Retinal pigment epithelial cell (primary cell): Measurements from ENCODE around the gene KRT81.

Experiments used
- DNase-seq: peaks from one replicate; pipeline ENCODE4 v3.0.0-alpha.2; 2010; ENCODE audit warnings: low read depth
- H3K4me3 ChIP-seq: 2 replicates; pipeline ENCODE4 v1.5.1; 2011; ENCODE audit warnings: mild to moderate bottlenecking, low read length, control low read depth, moderate library complexity
- TF ChIP-seq, protein P1 (sequence below): conservative IDR thresholded peaks from 2 replicates; pipeline ENCODE4 v1.5.1; 2011; ENCODE audit warnings: low read depth, low read length, control low read depth, inconsistent platforms

Gene KRT81

GRCh38 chr12:52250048-52250990 lies 41.0 kb downstream of the KRT81 start:
- no peak for DNase-seq
- TF ChIP-seq, protein P1, sequence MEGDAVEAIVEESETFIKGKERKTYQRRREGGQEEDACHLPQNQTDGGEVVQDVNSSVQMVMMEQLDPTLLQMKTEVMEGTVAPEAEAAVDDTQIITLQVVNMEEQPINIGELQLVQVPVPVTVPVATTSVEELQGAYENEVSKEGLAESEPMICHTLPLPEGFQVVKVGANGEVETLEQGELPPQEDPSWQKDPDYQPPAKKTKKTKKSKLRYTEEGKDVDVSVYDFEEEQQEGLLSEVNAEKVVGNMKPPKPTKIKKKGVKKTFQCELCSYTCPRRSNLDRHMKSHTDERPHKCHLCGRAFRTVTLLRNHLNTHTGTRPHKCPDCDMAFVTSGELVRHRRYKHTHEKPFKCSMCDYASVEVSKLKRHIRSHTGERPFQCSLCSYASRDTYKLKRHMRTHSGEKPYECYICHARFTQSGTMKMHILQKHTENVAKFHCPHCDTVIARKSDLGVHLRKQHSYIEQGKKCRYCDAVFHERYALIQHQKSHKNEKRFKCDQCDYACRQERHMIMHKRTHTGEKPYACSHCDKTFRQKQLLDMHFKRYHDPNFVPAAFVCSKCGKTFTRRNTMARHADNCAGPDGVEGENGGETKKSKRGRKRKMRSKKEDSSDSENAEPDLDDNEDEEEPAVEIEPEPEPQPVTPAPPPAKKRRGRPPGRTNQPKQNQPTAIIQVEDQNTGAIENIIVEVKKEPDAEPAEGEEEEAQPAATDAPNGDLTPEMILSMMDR: peak; percentile 29
- H3K4me3 ChIP-seq: no peak overlapping the region

DNA sequence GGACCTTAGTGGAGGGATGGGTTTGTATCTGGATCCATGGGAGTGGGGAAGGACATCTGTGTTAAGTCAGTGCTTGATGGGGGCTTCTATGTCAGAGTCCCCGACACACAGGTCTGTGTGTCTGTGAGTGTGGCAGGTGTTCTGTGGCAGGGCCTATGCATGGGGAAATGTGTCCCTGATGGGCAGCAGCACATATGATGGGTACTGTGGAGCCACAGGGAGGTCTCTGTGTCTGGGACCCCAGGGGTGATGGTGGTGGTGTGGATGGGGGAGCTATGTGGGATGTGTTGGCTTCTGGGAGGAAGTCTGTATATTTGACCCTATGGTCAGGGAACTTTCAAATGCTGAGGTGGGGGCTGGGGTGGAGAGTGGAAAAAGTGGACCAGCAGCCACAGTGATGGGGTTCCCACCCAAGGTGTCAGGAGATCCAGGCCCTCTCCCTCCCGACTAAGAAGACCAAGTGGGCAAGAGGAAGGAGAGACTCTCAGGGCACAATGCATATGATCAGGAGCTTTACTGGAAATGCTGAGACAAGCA lies 41.8 kb downstream of the KRT81 start:
- TF ChIP-seq, protein P1: no peak
- H3K4me3 ChIP-seq: no peak overlapping the region
- no peak for DNase-seq

DNA sequence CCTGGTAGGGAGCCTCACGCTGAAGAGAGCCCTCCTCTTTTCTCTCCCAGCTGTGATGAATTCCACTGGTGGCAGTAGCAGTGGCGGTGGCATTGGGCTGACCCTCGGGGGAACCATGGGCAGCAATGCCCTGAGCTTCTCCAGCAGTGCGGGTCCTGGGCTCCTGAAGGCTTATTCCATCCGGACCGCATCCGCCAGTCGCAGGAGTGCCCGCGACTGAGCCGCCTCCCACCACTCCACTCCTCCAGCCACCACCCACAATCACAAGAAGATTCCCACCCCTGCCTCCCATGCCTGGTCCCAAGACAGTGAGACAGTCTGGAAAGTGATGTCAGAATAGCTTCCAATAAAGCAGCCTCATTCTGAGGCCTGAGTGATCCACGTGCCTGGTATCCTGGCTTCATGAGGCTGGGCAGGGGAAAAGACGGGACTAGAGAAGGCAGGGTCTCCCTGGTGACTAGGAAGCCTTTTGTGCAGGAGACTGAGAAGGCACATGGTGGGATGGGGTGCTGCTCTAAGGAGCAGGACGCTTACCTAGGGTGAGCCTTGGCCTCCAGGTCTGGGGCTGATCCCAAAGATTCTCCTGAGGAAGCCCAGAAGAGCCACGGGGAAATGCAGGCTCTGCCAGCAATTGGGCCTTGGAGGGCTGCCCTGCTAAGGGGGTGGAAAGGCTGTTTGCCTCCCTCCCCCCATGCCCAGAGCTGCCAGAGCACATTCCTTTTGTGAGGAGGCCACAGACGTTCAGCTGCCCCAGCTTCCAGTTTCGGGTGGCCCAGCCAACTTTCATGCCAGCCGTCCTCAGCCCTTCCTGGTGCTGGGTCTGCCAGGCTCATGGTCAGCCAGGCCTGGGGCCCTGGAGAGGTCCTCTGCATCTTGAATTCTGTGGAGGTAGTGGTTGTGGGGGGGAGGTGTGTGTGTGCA lies 42.5 kb downstream of the KRT81 start:
- H3K4me3 ChIP-seq: no peak overlapping the region
- TF ChIP-seq, protein P1: no peak
- no peak for DNase-seq

- TF ChIP-seq, protein P1: no peak
- no peak for DNase-seq
- no peak overlapping the region for H3K4me3 ChIP-seq
Measured at GRCh38 chr12:52247622-52248540, 43.5 kb downstream of the KRT81 start.

DNA sequence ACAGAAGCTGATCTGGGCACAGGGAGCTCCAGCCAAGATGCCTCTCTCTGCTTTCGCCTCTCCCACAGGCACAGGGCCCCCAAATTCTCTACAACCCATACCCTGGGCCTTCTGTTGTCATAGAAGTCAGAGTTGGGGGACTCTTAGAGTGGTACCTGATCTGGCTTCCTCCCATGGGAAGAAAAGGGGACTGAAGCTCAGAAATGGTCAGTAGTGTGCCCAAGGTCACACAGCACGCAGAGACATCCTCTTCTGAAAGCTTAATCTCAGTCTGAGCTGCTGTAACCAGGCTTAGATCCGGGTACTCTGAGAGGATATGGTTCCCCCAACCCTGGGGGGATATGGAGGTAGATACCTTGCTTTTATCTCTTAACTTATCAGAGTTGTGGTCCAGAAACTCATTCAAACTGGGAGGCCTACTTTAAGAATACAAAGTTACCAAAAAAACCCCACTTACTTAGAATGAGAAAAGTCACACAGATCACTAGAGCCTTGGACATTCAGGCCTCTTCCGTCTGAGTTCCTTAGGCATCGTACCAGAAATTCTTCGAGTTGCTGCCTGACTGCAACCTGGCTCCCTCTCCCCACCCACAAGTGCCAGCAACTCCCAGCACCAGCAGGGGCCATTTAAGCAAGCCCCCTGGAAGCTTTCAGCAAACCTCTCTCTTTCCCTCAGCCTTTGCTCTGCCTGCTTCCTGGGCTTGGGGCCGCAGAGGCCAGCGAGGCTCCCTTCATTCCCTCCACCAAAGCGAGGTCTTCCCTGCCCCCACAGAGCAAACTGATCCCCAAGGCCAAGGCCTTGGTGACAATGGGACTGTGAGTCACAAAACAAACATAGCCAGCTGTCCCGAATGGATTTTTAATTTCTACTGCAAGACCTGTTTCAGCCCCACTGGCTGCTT lies 44.4 kb downstream of the KRT81 start:
- TF ChIP-seq, protein P1: no peak
- no peak for DNase-seq
- no peak overlapping the region for H3K4me3 ChIP-seq
